Fibroblast of mammary gland (primary cell): ENCODE results near the gene SAYSD1.

ENCODE experiments used
- DNase-seq: peaks from one replicate; pipeline ENCODE4 v3.0.0-alpha.2; 2010; ENCODE audit warnings: low read depth
- H3K4me3 ChIP-seq: 2 replicates; pipeline ENCODE4 v1.5.1; 2011; ENCODE audit warnings: low read depth, mild to moderate bottlenecking, low read length, moderate library complexity; ENCODE audit not compliant: control insufficient read depth
- CTCF ChIP-seq: conservative IDR thresholded peaks from 2 replicates; pipeline ENCODE4 v1.5.1; 2011; ENCODE audit warnings: low read depth, low read length, inconsistent platforms; ENCODE audit not compliant: control insufficient read depth, insufficient read depth

SAYSD1 gene

GRCh38 chr6:39114704-39115599, at the start of gene SAYSD1:
SAYSD1 (minus strand) TSS chr6:39115186; CDS start chr6:39115089, 97 bp downstream.
- peak within 1 kb of the TSS; percentile 76 for H3K4me3 ChIP-seq
- no peak for TF ChIP-seq CTCF
- DNase-seq, result peak; percentile 84

- TF ChIP-seq CTCF, result no peak
- no peak overlapping the region for H3K4me3 ChIP-seq
- DNase-seq, result no peak
Measured at GRCh38 chr6:39157511-39157910, 42.5 kb upstream of the SAYSD1 start.

- no peak for TF ChIP-seq CTCF
- no peak overlapping the region for H3K4me3 ChIP-seq
Measured at GRCh38 chr6:39156801-39157200, 41.8 kb upstream of the SAYSD1 start.

GRCh38 chr6:39154705-39155104, 39.7 kb upstream of the SAYSD1 start:
- TF ChIP-seq CTCF, result no peak
- H3K4me3 ChIP-seq, result no peak overlapping the region
- no peak for DNase-seq

More at GRCh38 chr6:39156801-39157200, 41.8 kb upstream of the SAYSD1 start:
- DNase-seq, result no peak

- H3K4me3 ChIP-seq, result no peak overlapping the region
- DNase-seq, result no peak
- no peak for TF ChIP-seq CTCF
Measured at GRCh38 chr6:39153766-39154397, 38.9 kb upstream of the SAYSD1 start.

GRCh38 chr6:39152262-39152661, 37.3 kb upstream of the SAYSD1 start:
- no peak for DNase-seq
- TF ChIP-seq CTCF, result no peak
- no peak overlapping the region for H3K4me3 ChIP-seq
